Activated CD4-positive, alpha-beta T cell treated with anti-CD3 and anti-CD28 coated beads, Interleukin-2, amount 10 ng/mL, durations not matched to agents 7 days and 5 days (primary cell): Measurements from ENCODE around the gene BCL2L2. TPM values are rescaled to one million over a fixed set of nuclear protein-coding genes. Genes with fewer than 3 reads are reported as not detected.

ENCODE experiments used
- CTCF ChIA-PET: fragments of 350-600 bp; sonication (Branson Sonifier 250); formaldehyde crosslinking; loops from one replicate; lab custom pipeline; 2021; ENCODE audit warnings: antibody characterized with exemption; lab: Charles Lee
- POLR2A ChIA-PET: fragments of 350-600 bp; sonication (Branson Sonifier 250); formaldehyde crosslinking; loops from one replicate; lab custom pipeline; 2021; ENCODE audit warnings: antibody characterized with exemption; lab: Charles Lee
- DNase-seq: peaks from one replicate; pipeline ENCODE4 v3.0.0-alpha.2; 2020
- H3K27ac Mint-ChIP-seq: one replicate; pipeline ENCODE4 v1.8.0; 2021; ENCODE audit warnings: mild to moderate bottlenecking, moderate library complexity, mixed read lengths
- H3K27me3 Mint-ChIP-seq: one replicate; pipeline ENCODE4 v1.8.0; 2021; ENCODE audit warnings: mixed read lengths
- H3K36me3 Mint-ChIP-seq: one replicate; pipeline ENCODE4 v1.8.0; 2021; ENCODE audit warnings: low read depth, mixed read lengths
- H3K4me1 Mint-ChIP-seq: one replicate; pipeline ENCODE4 v1.8.0; 2021; ENCODE audit warnings: mixed read lengths
- H3K4me3 Mint-ChIP-seq: one replicate; pipeline ENCODE4 v1.8.0; 2021; ENCODE audit warnings: mild to moderate bottlenecking, moderate library complexity, mixed read lengths
- H3K9me3 Mint-ChIP-seq: one replicate; pipeline ENCODE4 v1.8.0; 2021; ENCODE audit warnings: mixed read lengths
- total RNA-seq, 2 experiments: library from RNA; stranded (reverse); gene quantifications; one replicate each; pipeline ENCODE4 v1.2.3, GENCODE V29; 2021

BCL2L2 gene
- total RNA-seq, 2 experiments from 2014 or later = 1.7 to 3.2 TPM

- H3K27ac Mint-ChIP-seq = peak overlapping the region; percentile 98
- peaks cover 11% of the 10 kb centered on the region for H3K27me3 Mint-ChIP-seq
- CTCF ChIA-PET = interaction anchor here (0.5 to 6.6 kb wide), 13 partner anchors 8 to 870 kb away, joined by 3 to 59 read pairs (median 3); partner anchors contain the start of genes HOMEZ and PABPN1
- peaks cover 18% of the 10 kb centered on the region for H3K36me3 Mint-ChIP-seq
- peak overlapping the region; percentile 94 for H3K4me3 Mint-ChIP-seq
- DNase-seq = peak; percentile 96
- POLR2A ChIA-PET = interaction anchor here (0.6 to 1.1 kb wide), 4 partner anchors 15 to 1002 kb away, joined by 3 to 6 read pairs (median 4); partner anchors contain the start of gene PABPN1
- H3K9me3 Mint-ChIP-seq = no peaks in the 10 kb centered on the region
- H3K4me1 Mint-ChIP-seq = peaks cover 31% of the 10 kb centered on the region
Observed at GRCh38 chr14:23301288-23301968, 5.2 kb upstream of the BCL2L2 start.

DNA sequence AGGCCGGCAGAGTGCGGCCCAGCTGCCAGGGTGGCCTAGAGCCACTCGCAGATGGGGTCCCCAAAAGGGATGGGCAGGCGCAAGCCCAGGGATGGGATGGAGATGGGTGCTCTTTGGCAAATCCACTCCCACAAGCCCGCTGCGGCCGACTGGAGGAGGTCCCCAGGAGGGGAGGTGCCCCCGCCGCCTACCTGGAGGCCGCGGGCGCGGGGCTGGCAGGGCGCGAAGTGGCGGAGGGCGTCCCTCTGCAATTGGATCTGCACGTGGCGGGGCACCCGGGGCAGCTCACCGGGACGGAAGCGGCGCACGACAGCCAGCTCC, 4.7 kb upstream of the BCL2L2 start:
- peak overlapping the region; percentile 98 for H3K27ac Mint-ChIP-seq
- DNase-seq = no peak
- H3K4me1 Mint-ChIP-seq = peaks cover 31% of the 10 kb centered on the region
- peaks cover 14% of the 10 kb centered on the region for H3K36me3 Mint-ChIP-seq
- CTCF ChIA-PET = interaction anchor here (0.5 to 6.6 kb wide), 8 partner anchors 9 to 869 kb away, joined by 3 to 59 read pairs (median 4); partner anchors contain the start of genes HOMEZ and PABPN1
- peak overlapping the region; percentile 94 for H3K4me3 Mint-ChIP-seq
- H3K27me3 Mint-ChIP-seq = peaks cover 11% of the 10 kb centered on the region
- H3K9me3 Mint-ChIP-seq = no peaks in the 10 kb centered on the region
- POLR2A ChIA-PET = interaction anchor here (0.6 to 0.8 kb wide), 3 partner anchors 15 to 1001 kb away, joined by 3 to 4 read pairs (median 3); no protein-coding TSS in a partner anchor

- peak within 1 kb of the TSS; percentile 94 for H3K4me3 Mint-ChIP-seq
- H3K27ac Mint-ChIP-seq = peak within 1 kb of the TSS; percentile 99
Observed at GRCh38 chr14:23302290-23303225, 4.1 kb upstream of the BCL2L2 start, which contains the start of gene PPP1R3E. Gene PPP1R3E, minus strand, starts transcription at chr14:23302859. Its CDS starts 283 bp downstream, at chr14:23302576.

DNA sequence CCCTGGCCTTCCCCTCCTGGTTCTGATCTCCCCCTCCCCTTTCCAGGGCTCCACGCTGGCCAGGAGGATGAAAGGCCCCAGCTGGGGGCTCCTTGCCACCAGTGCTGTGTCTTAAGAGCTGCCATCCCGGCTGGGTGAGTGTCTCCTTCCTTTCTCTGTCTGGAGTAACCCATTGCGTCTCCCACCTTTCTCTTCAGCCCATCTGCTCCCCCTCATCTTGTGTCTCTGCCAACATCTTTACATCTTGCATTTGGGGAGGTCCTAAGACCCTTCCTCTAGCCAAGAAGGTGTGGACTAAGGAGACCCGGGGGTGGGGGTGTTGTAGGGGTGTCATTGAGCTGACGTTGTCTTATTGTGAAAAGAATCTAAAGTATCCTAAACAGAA, 505 bp downstream of the BCL2L2 start:
- H3K9me3 Mint-ChIP-seq = no peaks in the 10 kb centered on the region
- peaks cover 24% of the 10 kb centered on the region for H3K4me1 Mint-ChIP-seq
- no peak for DNase-seq
- H3K27ac Mint-ChIP-seq = no peak overlapping the region
- H3K27me3 Mint-ChIP-seq = peaks cover 18% of the 10 kb centered on the region
- H3K36me3 Mint-ChIP-seq = no peaks in the 10 kb centered on the region
- ChIA-PET CTCF (interaction anchor here (1.0 to 2.1 kb wide), 4 partner anchors 11 to 27 kb away, joined by 3 to 5 read pairs (median 4); partner anchors contain the start of genes HOMEZ and PABPN1), POLR2A (interaction anchor here (1.0 to 1.4 kb wide), 2 partner anchors 14 to 15 kb away, joined by 5 read pairs; partner anchors contain the start of gene PABPN1)
- peak overlapping the region; percentile 40 for H3K4me3 Mint-ChIP-seq

More at GRCh38 chr14:23302290-23303225, 4.1 kb upstream of the BCL2L2 start, which contains the start of gene PPP1R3E:
- no peaks in the 10 kb centered on the region for H3K9me3 Mint-ChIP-seq
- peaks cover 17% of the 10 kb centered on the region for H3K27me3 Mint-ChIP-seq
- ChIA-PET CTCF (interaction anchor here (0.5 to 6.6 kb wide), 9 partner anchors 8 to 189 kb away, joined by 3 to 59 read pairs (median 4); partner anchors contain the start of genes HOMEZ and PABPN1), POLR2A (interaction anchor here (0.6 to 1.0 kb wide), 4 partner anchors 9 to 1001 kb away, joined by 3 to 8 read pairs (median 4); no protein-coding TSS in a partner anchor)
- DNase-seq = peak; percentile 90
- H3K4me1 Mint-ChIP-seq = peaks cover 36% of the 10 kb centered on the region
- H3K36me3 Mint-ChIP-seq = peaks cover 9% of the 10 kb centered on the region

DNA sequence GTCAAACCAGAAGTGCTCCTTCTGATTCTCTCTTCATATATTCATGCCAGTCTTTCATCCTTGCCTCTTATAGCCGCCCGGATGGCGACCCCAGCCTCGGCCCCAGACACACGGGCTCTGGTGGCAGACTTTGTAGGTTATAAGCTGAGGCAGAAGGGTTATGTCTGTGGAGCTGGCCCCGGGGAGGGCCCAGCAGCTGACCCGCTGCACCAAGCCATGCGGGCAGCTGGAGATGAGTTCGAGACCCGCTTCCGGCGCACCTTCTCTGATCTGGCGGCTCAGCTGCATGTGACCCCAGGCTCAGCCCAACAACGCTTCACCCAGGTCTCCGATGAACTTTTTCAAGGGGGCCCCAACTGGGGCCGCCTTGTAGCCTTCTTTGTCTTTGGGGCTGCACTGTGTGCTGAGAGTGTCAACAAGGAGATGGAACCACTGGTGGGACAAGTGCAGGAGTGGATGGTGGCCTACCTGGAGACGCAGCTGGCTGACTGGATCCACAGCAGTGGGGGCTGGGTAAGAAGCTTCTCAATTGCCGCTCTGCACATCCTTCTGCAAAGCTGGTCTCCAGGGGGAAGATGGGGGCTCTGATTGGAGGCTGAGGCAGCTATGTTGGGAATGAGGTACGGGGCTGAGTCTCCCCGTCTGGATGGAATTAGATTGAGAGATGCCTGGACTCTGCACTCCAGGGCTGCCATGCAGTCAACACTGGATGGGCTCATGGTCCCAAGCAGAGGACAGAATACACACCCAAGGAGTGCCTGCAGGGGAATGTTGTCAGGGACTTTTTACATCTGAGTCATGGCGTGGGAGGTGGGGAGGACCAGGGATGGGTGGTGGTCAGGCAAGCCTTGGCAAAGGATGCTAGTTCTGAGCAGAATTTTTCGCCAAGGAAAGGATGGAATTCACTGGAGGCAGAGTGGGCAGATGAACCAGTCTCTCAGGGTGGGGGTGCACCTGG, 1.3 kb downstream of the BCL2L2 start:
- no peak overlapping the region for H3K27ac Mint-ChIP-seq
- peaks cover 20% of the 10 kb centered on the region for H3K4me1 Mint-ChIP-seq
- peaks cover 18% of the 10 kb centered on the region for H3K27me3 Mint-ChIP-seq
- DNase-seq = no peak
- no peaks in the 10 kb centered on the region for H3K9me3 Mint-ChIP-seq
- ChIA-PET CTCF (interaction anchor here (0.7 to 1.3 kb wide), 5 partner anchors 10 to 105 kb away, joined by 3 to 6 read pairs (median 3); partner anchors contain the start of gene PABPN1), POLR2A (interaction anchor here (0.6 to 1.4 kb wide), 3 partner anchors 8 to 14 kb away, joined by 3 to 5 read pairs (median 5); partner anchors contain the start of gene PABPN1)
- H3K36me3 Mint-ChIP-seq = no peaks in the 10 kb centered on the region
- H3K4me3 Mint-ChIP-seq = no peak overlapping the region

DNA sequence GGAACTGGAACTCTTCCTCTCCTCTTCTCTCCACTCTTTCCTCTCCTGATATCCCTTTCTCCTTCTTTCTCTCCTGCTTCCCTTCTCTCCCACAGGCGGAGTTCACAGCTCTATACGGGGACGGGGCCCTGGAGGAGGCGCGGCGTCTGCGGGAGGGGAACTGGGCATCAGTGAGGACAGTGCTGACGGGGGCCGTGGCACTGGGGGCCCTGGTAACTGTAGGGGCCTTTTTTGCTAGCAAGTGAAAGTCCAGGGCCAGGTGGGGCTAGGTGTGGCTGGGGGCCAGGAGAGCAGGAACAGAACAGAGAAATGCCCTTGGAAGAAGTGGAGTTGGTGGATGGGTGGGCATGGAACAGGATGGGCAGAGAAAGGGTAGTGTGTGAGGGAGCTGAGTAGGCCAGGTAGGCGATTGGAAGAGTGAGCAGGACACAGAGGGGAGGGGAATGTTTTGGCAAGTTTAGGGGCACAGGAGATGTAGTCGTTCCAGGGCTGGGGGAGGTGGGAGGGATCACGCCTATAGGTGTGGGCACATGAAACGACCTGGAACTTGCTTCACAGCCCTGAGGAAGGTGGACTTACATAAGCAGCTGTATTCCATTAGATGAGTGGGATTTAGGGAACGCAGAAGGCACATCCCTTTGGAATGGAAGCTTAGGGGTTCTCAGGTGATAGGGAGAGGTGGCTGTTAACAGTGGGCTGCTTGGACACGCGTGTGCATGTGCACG, 2.2 kb downstream of the BCL2L2 start:
- no peak overlapping the region for H3K4me3 Mint-ChIP-seq
- H3K27ac Mint-ChIP-seq = peak overlapping the region; percentile 38
- POLR2A ChIA-PET = interaction anchor here (0.6 kb wide), 1 partner anchor 8 kb away, joined by 3 read pairs; no protein-coding TSS in a partner anchor
- no peak for DNase-seq
- peaks cover 13% of the 10 kb centered on the region for H3K4me1 Mint-ChIP-seq
- peaks cover 17% of the 10 kb centered on the region for H3K27me3 Mint-ChIP-seq
- H3K36me3 Mint-ChIP-seq = no peaks in the 10 kb centered on the region
- no peaks in the 10 kb centered on the region for H3K9me3 Mint-ChIP-seq
- CTCF ChIA-PET = interaction anchor here (1.1 kb wide), 1 partner anchor 12 kb away, joined by 6 read pairs; no protein-coding TSS in a partner anchor

- DNase-seq = no peak
- Mint-ChIP-seq H3K36me3 (no peaks in the 10 kb centered on the region), H3K4me1 (peaks cover 13% of the 10 kb centered on the region), H3K9me3 (no peaks in the 10 kb centered on the region), H3K27me3 (peaks cover 11% of the 10 kb centered on the region), H3K4me3 (no peak overlapping the region), H3K27ac (no peak overlapping the region)
- CTCF ChIA-PET = interaction anchor here (1.0 to 2.0 kb wide), 4 partner anchors 9 to 12 kb away, joined by 3 to 8 read pairs (median 4); partner anchors contain the start of genes PABPN1 and PPP1R3E
- POLR2A ChIA-PET = interaction anchor here (0.6 to 0.7 kb wide), 2 partner anchors 10 to 614 kb away, joined by 3 read pairs; no protein-coding TSS in a partner anchor
Observed at GRCh38 chr14:23310546-23310945, 3.9 kb downstream of the BCL2L2 start.

DNA sequence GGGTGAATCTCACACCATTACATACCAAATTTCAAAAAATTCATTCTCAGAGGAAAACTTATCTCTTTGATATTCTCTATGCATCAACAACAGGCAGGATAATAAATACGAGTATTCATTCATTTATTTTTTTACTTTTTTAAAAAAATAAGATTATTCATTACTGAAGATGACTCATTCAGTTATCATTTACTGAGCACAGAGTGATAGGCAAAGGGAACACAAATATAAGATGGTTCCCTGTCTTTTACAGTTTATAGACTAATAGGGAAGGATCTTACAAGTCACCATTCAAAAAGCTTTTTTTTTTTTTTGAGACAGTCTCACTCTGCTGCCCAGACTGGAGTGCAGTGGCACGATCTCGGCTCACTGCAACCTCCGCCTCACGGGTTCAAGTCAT, 9.7 kb downstream of the BCL2L2 start:
- H3K4me1 Mint-ChIP-seq = peaks cover 13% of the 10 kb centered on the region
- H3K4me3 Mint-ChIP-seq = no peak overlapping the region
- peaks cover 8% of the 10 kb centered on the region for H3K36me3 Mint-ChIP-seq
- ChIA-PET POLR2A (interaction anchor here (0.7 kb wide), 1 partner anchor 8 kb away, joined by 3 read pairs; no protein-coding TSS in a partner anchor), CTCF (interaction anchor here (0.6 to 1.5 kb wide), 2 partner anchors 14 to 232 kb away, joined by 3 to 4 read pairs; partner anchors contain the start of gene PPP1R3E)
- H3K27ac Mint-ChIP-seq = no peak overlapping the region
- H3K27me3 Mint-ChIP-seq = no peaks in the 10 kb centered on the region
- peaks cover 4% of the 10 kb centered on the region for H3K9me3 Mint-ChIP-seq
- no peak for DNase-seq

DNA sequence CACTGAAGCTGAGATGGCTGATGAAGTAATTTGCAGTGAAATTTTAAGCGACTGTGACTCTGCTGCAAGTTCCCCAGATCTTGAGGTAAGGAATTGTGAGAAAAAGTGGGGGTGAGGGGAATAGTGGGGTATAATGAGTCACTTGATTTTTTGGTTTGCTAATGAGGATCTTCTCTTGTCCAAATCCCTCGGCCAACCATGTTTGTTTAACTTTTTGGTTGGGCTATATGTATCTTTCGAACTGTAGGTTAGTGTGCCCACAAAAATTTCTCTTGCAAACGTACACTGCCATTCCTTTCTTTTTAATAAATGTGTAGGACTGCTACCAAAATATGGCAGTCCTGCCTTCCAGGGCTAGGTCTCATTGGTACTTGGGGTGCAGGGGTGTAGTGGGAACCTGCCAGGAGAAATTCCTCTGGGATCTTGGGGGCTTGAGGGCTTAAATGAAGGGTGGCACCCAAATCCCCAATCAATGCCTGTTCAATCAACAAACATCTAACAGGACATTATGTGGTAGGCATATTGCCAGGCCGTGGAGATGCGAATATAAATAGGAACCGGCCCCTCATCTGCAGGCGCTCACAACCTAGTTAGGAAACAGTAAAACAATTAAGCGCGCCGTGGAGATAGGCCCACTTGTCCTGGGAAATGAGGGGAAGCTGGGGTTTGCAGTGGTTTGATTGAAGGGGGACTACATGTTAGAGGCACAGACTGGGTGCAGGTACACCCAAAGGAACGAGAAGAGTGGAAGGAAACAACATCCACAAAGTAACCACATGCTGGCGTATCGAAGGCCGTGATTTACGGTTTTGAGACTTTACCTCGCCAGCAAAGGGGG, 13.3 kb downstream of the BCL2L2 start:
- Mint-ChIP-seq H3K27ac (peak overlapping the region; percentile 98), H3K27me3 (no peaks in the 10 kb centered on the region), H3K9me3 (peaks cover 4% of the 10 kb centered on the region), H3K4me3 (peak overlapping the region; percentile 82), H3K4me1 (peaks cover 34% of the 10 kb centered on the region), H3K36me3 (peaks cover 29% of the 10 kb centered on the region)
- no peak for DNase-seq
- POLR2A ChIA-PET = interaction anchor here (0.6 to 1.3 kb wide), 4 partner anchors 9 to 499 kb away, joined by 3 to 8 read pairs (median 3); partner anchors contain the start of gene PPP1R3E
- CTCF ChIA-PET = interaction anchor here (0.5 to 4.5 kb wide), 11 partner anchors 9 to 334 kb away, joined by 3 to 59 read pairs (median 4); partner anchors contain the start of genes BCL2L2, CDH24 and PPP1R3E
